Lower lobe of right lung (tissue), 2 donors: ENCODE measurements around the gene CNTN1. TPM values are rescaled to one million over a fixed set of nuclear protein-coding genes. Genes with fewer than 3 reads are reported as not detected.

Experiments
- ATAC-seq, 2 donors: fragments of 200-7000 bp; cut with Tn5 transposase; one replicate each; pipeline ENCODE4 v1.9.1; 2020 to 2022; ENCODE audit warnings: mild to moderate bottlenecking in 2 of 2, moderate library complexity in 2 of 2
- DNase-seq: peaks from one replicate; pipeline ENCODE4 v3.0.0-alpha.2; 2020
- H3K27ac ChIP-seq: fragments of 200-600 bp; one replicate; pipeline ENCODE4 v1.8.0; 2022
- H3K27me3 ChIP-seq: fragments of 200-600 bp; one replicate; pipeline ENCODE4 v1.8.0; 2022; ENCODE audit warnings: low read depth
- H3K36me3 ChIP-seq: fragments of 200-600 bp; one replicate; pipeline ENCODE4 v1.8.0; 2022; ENCODE audit warnings: mild to moderate bottlenecking
- H3K4me1 ChIP-seq: fragments of 200-600 bp; one replicate; pipeline ENCODE4 v1.8.0; 2022
- H3K4me3 ChIP-seq: fragments of 200-600 bp; one replicate; pipeline ENCODE4 v1.8.0; 2022; ENCODE audit warnings: mild to moderate bottlenecking
- H3K9me3 ChIP-seq: fragments of 200-600 bp; one replicate; pipeline ENCODE4 v1.8.0; 2022
- CTCF ChIP-seq: fragments of 200-600 bp; IDR thresholded peaks from one replicate; pipeline ENCODE4 v1.8.0; 2022; ENCODE audit warnings: antibody characterized with exemption, mild to moderate bottlenecking
- intact Hi-C: fragments of 100-400 bp; cut with DNase I; formaldehyde crosslinking; loops from one replicate; pipeline ENCODE4 v1.11.0; 2022
- total RNA-seq: library from RNA; stranded (reverse); fragmentation: NEBNext Ultra II Directional; extraction: Animal tissue kit (Norgen Biotek cat#: 25700); gene quantifications from one replicate; pipeline ENCODE4 v1.2.1, GENCODE V29; 2021
- donor health status: DM: no; HTN: yes; CAD: no; lungs with severe emphysema.

CNTN1 gene
- total RNA-seq, 1 donor from 2014 or later: 12.3 TPM

GRCh38 chr12:40988355-40988754, 296.1 kb downstream of the CNTN1 start:
- Histone ChIP-seq H3K27ac (no peak overlapping the region), H3K4me1 (no peaks in the 10 kb centered on the region), H3K36me3 (no peaks in the 10 kb centered on the region), H3K9me3 (no peaks in the 10 kb centered on the region), H3K4me3 (no peak overlapping the region), H3K27me3 (no peaks in the 10 kb centered on the region)
- intact Hi-C loops: no loop called here
- ATAC-seq (no peak), DNase-seq (no peak)
- TF ChIP-seq CTCF: no peak

- H3K9me3 ChIP-seq: no peaks in the 10 kb centered on the region
- no peak overlapping the region for H3K27ac ChIP-seq
- H3K27me3 ChIP-seq: no peaks in the 10 kb centered on the region
- ATAC-seq: no peak
- H3K4me1 ChIP-seq: no peaks in the 10 kb centered on the region
- intact Hi-C loops: no loop called here
- TF ChIP-seq CTCF: no peak
- H3K36me3 ChIP-seq: no peaks in the 10 kb centered on the region
- DNase-seq: no peak
- no peak overlapping the region for H3K4me3 ChIP-seq
Observed at GRCh38 chr12:40988824-40989223, 296.6 kb downstream of the CNTN1 start.

- intact Hi-C loops: no loop called here
Observed at GRCh38 chr12:40989785-40990184, 297.5 kb downstream of the CNTN1 start.

GRCh38 chr12:40992158-40992557, 299.9 kb downstream of the CNTN1 start:
- no peak for TF ChIP-seq CTCF
- no peak for DNase-seq
- intact Hi-C loops: no loop called here
- ATAC-seq: no peak
- Histone ChIP-seq H3K9me3 (no peaks in the 10 kb centered on the region), H3K27me3 (no peaks in the 10 kb centered on the region), H3K27ac (no peak overlapping the region), H3K4me3 (no peak overlapping the region), H3K36me3 (no peaks in the 10 kb centered on the region), H3K4me1 (no peaks in the 10 kb centered on the region)

More at GRCh38 chr12:40989785-40990184, 297.5 kb downstream of the CNTN1 start:
- H3K4me1 ChIP-seq: no peaks in the 10 kb centered on the region
- no peak overlapping the region for H3K27ac ChIP-seq
- no peak overlapping the region for H3K4me3 ChIP-seq
- no peak for DNase-seq
- H3K36me3 ChIP-seq: no peaks in the 10 kb centered on the region
- H3K27me3 ChIP-seq: no peaks in the 10 kb centered on the region
- no peak for ATAC-seq
- H3K9me3 ChIP-seq: no peaks in the 10 kb centered on the region
- TF ChIP-seq CTCF: no peak

GRCh38 chr12:40992674-40993073, 300.4 kb downstream of the CNTN1 start:
- Histone ChIP-seq H3K9me3 (no peaks in the 10 kb centered on the region), H3K36me3 (no peaks in the 10 kb centered on the region), H3K4me3 (no peak overlapping the region), H3K27ac (no peak overlapping the region), H3K4me1 (no peaks in the 10 kb centered on the region), H3K27me3 (no peaks in the 10 kb centered on the region)
- TF ChIP-seq CTCF: no peak
- no peak for DNase-seq
- intact Hi-C loops: no loop called here
- no peak for ATAC-seq

- TF ChIP-seq CTCF: no peak
- no peak overlapping the region for H3K4me3 ChIP-seq
- DNase-seq: no peak
- ATAC-seq: no peak
- no peaks in the 10 kb centered on the region for H3K4me1 ChIP-seq
- intact Hi-C loops: no loop called here
- no peaks in the 10 kb centered on the region for H3K9me3 ChIP-seq
- H3K36me3 ChIP-seq: no peaks in the 10 kb centered on the region
- no peak overlapping the region for H3K27ac ChIP-seq
- no peaks in the 10 kb centered on the region for H3K27me3 ChIP-seq
Observed at GRCh38 chr12:40993158-40993557, 300.9 kb downstream of the CNTN1 start.
